ENCODE measurements around the gene FBLIM1.

FBLIM1 gene

GRCh38 chr1:15732686-15733081 is 25.9 kb upstream of the FBLIM1 start:
- Histone ChIP-seq H3K27me3 (ENCODE audit: control insufficient read depth, insufficient read depth, low read length) (no peaks in the 10 kb centered on the region), H3K27ac (ENCODE audit: low read length) (no peak overlapping the region), H3K9me3 (ENCODE audit: control insufficient read depth, low read depth, low read length) (no peaks in the 10 kb centered on the region), H3K36me3 (ENCODE audit: control insufficient read depth, low read depth, low read length) (peaks cover 31% of the 10 kb centered on the region), H3K4me3 (ENCODE audit: low read length) (no peak overlapping the region), H3K4me1 (ENCODE audit: control insufficient read depth, low read depth, low read length) (no peaks in the 10 kb centered on the region), H3K9ac (ENCODE audit: low read length) (no peak overlapping the region)

- no peaks in the 10 kb centered on the region for H3K27me3 ChIP-seq (ENCODE audit: control insufficient read depth, insufficient read depth, low read length)
- H3K4me3 ChIP-seq (ENCODE audit: low read length), result no peak overlapping the region
- no peak overlapping the region for H3K9ac ChIP-seq (ENCODE audit: low read length)
- H3K36me3 ChIP-seq (ENCODE audit: control insufficient read depth, low read depth, low read length), result peaks cover 25% of the 10 kb centered on the region
- H3K4me1 ChIP-seq (ENCODE audit: control insufficient read depth, low read depth, low read length), result no peaks in the 10 kb centered on the region
- H3K27ac ChIP-seq (ENCODE audit: low read length), result no peak overlapping the region
- no peaks in the 10 kb centered on the region for H3K9me3 ChIP-seq (ENCODE audit: control insufficient read depth, low read depth, low read length)
Observed at GRCh38 chr1:15733218-15733725, 25.3 kb upstream of the FBLIM1 start.

- H3K27me3 ChIP-seq (ENCODE audit: control insufficient read depth, insufficient read depth, low read length), result no peaks in the 10 kb centered on the region
- H3K27ac ChIP-seq (ENCODE audit: low read length), result no peak overlapping the region
- H3K9me3 ChIP-seq (ENCODE audit: control insufficient read depth, low read depth, low read length), result no peaks in the 10 kb centered on the region
- no peak overlapping the region for H3K9ac ChIP-seq (ENCODE audit: low read length)
- peaks cover 23% of the 10 kb centered on the region for H3K36me3 ChIP-seq (ENCODE audit: control insufficient read depth, low read depth, low read length)
- no peak overlapping the region for H3K4me3 ChIP-seq (ENCODE audit: low read length)
- H3K4me1 ChIP-seq (ENCODE audit: control insufficient read depth, low read depth, low read length), result no peaks in the 10 kb centered on the region
Observed at GRCh38 chr1:15733726-15734226, 24.8 kb upstream of the FBLIM1 start.

GRCh38 chr1:15734296-15734695 is 24.3 kb upstream of the FBLIM1 start:
- Histone ChIP-seq H3K27ac (ENCODE audit: low read length) (no peak overlapping the region), H3K27me3 (ENCODE audit: control insufficient read depth, insufficient read depth, low read length) (no peaks in the 10 kb centered on the region), H3K36me3 (ENCODE audit: control insufficient read depth, low read depth, low read length) (peaks cover 23% of the 10 kb centered on the region), H3K9ac (ENCODE audit: low read length) (no peak overlapping the region), H3K9me3 (ENCODE audit: control insufficient read depth, low read depth, low read length) (no peaks in the 10 kb centered on the region), H3K4me3 (ENCODE audit: low read length) (no peak overlapping the region), H3K4me1 (ENCODE audit: control insufficient read depth, low read depth, low read length) (no peaks in the 10 kb centered on the region)

- Histone ChIP-seq H3K36me3 (ENCODE audit: control insufficient read depth, low read depth, low read length) (peaks cover 19% of the 10 kb centered on the region), H3K27ac (ENCODE audit: low read length) (no peak overlapping the region)
Observed at GRCh38 chr1:15734901-15735300, 23.7 kb upstream of the FBLIM1 start.

GRCh38 chr1:15735304-15736037 is 23.1 kb upstream of the FBLIM1 start:
- Histone ChIP-seq H3K27me3 (ENCODE audit: control insufficient read depth, insufficient read depth, low read length) (no peaks in the 10 kb centered on the region), H3K27ac (ENCODE audit: low read length) (no peak overlapping the region), H3K4me3 (ENCODE audit: low read length) (no peak overlapping the region), H3K9ac (ENCODE audit: low read length) (no peak overlapping the region), H3K4me1 (ENCODE audit: control insufficient read depth, low read depth, low read length) (no peaks in the 10 kb centered on the region), H3K9me3 (ENCODE audit: control insufficient read depth, low read depth, low read length) (no peaks in the 10 kb centered on the region), H3K36me3 (ENCODE audit: control insufficient read depth, low read depth, low read length) (peaks cover 19% of the 10 kb centered on the region)

More at GRCh38 chr1:15734901-15735300, 23.7 kb upstream of the FBLIM1 start:
- Histone ChIP-seq H3K4me3 (ENCODE audit: low read length) (no peak overlapping the region), H3K9me3 (ENCODE audit: control insufficient read depth, low read depth, low read length) (no peaks in the 10 kb centered on the region), H3K27me3 (ENCODE audit: control insufficient read depth, insufficient read depth, low read length) (no peaks in the 10 kb centered on the region), H3K4me1 (ENCODE audit: control insufficient read depth, low read depth, low read length) (no peaks in the 10 kb centered on the region), H3K9ac (ENCODE audit: low read length) (no peak overlapping the region)

- Histone ChIP-seq H3K36me3 (ENCODE audit: control insufficient read depth, low read depth, low read length) (peaks cover 12% of the 10 kb centered on the region), H3K27ac (ENCODE audit: low read length) (no peak within 1 kb of the TSS), H3K9me3 (ENCODE audit: control insufficient read depth, low read depth, low read length) (no peaks in the 10 kb centered on the region), H3K4me3 (ENCODE audit: low read length) (no peak within 1 kb of the TSS), H3K27me3 (ENCODE audit: control insufficient read depth, insufficient read depth, low read length) (no peaks in the 10 kb centered on the region), H3K4me1 (ENCODE audit: control insufficient read depth, low read depth, low read length) (no peaks in the 10 kb centered on the region), H3K9ac (ENCODE audit: low read length) (no peak within 1 kb of the TSS)
Observed at GRCh38 chr1:15736038-15736891, 22.3 kb upstream of the FBLIM1 start, which contains the start of gene SLC25A34. TSS of gene SLC25A34 (plus strand) at chr1:15736258. CDS start at chr1:15736486, 228 bp downstream.

GRCh38 chr1:15736892-15737261 is 21.7 kb upstream of the FBLIM1 start:
- H3K27ac ChIP-seq (ENCODE audit: low read length), result no peak overlapping the region

GRCh38 chr1:15737324-15738319 is 21.0 kb upstream of the FBLIM1 start:
- Histone ChIP-seq H3K4me3 (ENCODE audit: low read length) (no peak overlapping the region), H3K36me3 (ENCODE audit: control insufficient read depth, low read depth, low read length) (peaks cover 12% of the 10 kb centered on the region), H3K4me1 (ENCODE audit: control insufficient read depth, low read depth, low read length) (peaks cover 3% of the 10 kb centered on the region), H3K27me3 (ENCODE audit: control insufficient read depth, insufficient read depth, low read length) (no peaks in the 10 kb centered on the region), H3K9me3 (ENCODE audit: control insufficient read depth, low read depth, low read length) (no peaks in the 10 kb centered on the region), H3K9ac (ENCODE audit: low read length) (no peak overlapping the region), H3K27ac (ENCODE audit: low read length) (no peak overlapping the region)

More at GRCh38 chr1:15736892-15737261, 21.7 kb upstream of the FBLIM1 start:
- Histone ChIP-seq H3K4me1 (ENCODE audit: control insufficient read depth, low read depth, low read length) (peaks cover 3% of the 10 kb centered on the region), H3K36me3 (ENCODE audit: control insufficient read depth, low read depth, low read length) (peaks cover 12% of the 10 kb centered on the region), H3K27me3 (ENCODE audit: control insufficient read depth, insufficient read depth, low read length) (no peaks in the 10 kb centered on the region), H3K4me3 (ENCODE audit: low read length) (no peak overlapping the region), H3K9me3 (ENCODE audit: control insufficient read depth, low read depth, low read length) (no peaks in the 10 kb centered on the region), H3K9ac (ENCODE audit: low read length) (no peak overlapping the region)

GRCh38 chr1:15738416-15739113 is 20.0 kb upstream of the FBLIM1 start:
- Histone ChIP-seq H3K9me3 (ENCODE audit: control insufficient read depth, low read depth, low read length) (no peaks in the 10 kb centered on the region), H3K27ac (ENCODE audit: low read length) (no peak overlapping the region), H3K27me3 (ENCODE audit: control insufficient read depth, insufficient read depth, low read length) (no peaks in the 10 kb centered on the region), H3K4me3 (ENCODE audit: low read length) (no peak overlapping the region), H3K4me1 (ENCODE audit: control insufficient read depth, low read depth, low read length) (peaks cover 3% of the 10 kb centered on the region), H3K9ac (ENCODE audit: low read length) (no peak overlapping the region), H3K36me3 (ENCODE audit: control insufficient read depth, low read depth, low read length) (peaks cover 5% of the 10 kb centered on the region)

All from iPS-18a (cell line).